ENCODE measurements around the gene SNRNP27. TPM values are rescaled to one million over a fixed set of nuclear protein-coding genes. Genes with fewer than 3 reads are reported as not detected.

Gene SNRNP27
- total and polyA plus RNA-seq, 2 of the 8 experiments (the other 6 are each of a cell fraction or from before 2014, with no cell fraction given), result 11.1 to 40.5 TPM

DNA sequence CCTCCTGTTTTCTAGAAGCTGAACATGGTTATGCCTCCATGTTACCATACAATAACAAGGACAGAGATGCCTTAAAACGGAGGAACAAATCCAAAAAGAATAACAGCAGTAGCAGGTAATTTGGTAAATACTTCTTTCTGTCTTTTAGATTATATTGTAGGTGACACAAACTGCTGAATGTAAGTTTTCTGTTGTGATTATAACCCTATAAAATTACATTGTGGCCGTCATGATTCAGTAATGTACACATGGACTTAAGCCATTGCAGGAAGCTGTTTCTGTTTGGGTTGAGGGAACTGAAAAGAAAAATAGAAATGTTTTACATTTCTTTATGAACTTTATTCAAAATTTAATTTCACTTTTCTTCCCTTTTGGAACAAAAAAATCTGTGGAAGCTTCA is 22.4 kb downstream of the SNRNP27 start:
- Histone ChIP-seq H2BK15ac (ENCODE audit: low read length) (no peak overlapping the region), H2BK5ac (ENCODE audit: low read depth, low read length) (no peak overlapping the region), H3K14ac (ENCODE audit: insufficient read length) (no peak overlapping the region), H2AK5ac (ENCODE audit: low read depth, low read length) (no peak overlapping the region), H2BK20ac (ENCODE audit: low read length) (no peak overlapping the region), H3K4me2 (ENCODE audit: insufficient read depth in 1 of 2, low read depth in 2 of 2, low read length in 2 of 2) (peak overlapping the region; percentile 74 to 79; a peak in 2 of 4 replicates), H2BK120ac (replicated peaks; ENCODE audit: low read depth, low read length) (no peak overlapping the region), H3K36me3 (ENCODE audit: control insufficient read depth in 2 of 4, insufficient read depth in 4 of 4, low read length in 3 of 4) (no peaks in the 10 kb centered on the region; a peak in 1 of 8 replicates), H3K79me1 (ENCODE audit: low read depth, low read length) (no peaks in the 10 kb centered on the region), H2BK12ac (ENCODE audit: low read depth, low read length) (no peak overlapping the region), H4K20me1 (replicated peaks in 1 of 2; ENCODE audit: control insufficient read depth in 1 of 2, insufficient read depth in 2 of 2, low read length in 2 of 2) (peaks cover 0 to 2% of the 10 kb centered on the region in 2 experiments), H2AFZ (ENCODE audit: low read length) (no peak overlapping the region), H3K9ac (replicated peaks in 1 of 4; ENCODE audit: extremely low read depth in 1 of 4, low read depth in 3 of 4, low read length in 3 of 4) (no peak overlapping the region), H3K23ac (ENCODE audit: insufficient read length) (no peak overlapping the region), H4K91ac (replicated peaks; ENCODE audit: insufficient read length, low read length) (no peak overlapping the region), H3K27ac (ENCODE audit: low read depth, low read length) (no peak overlapping the region), H3K9me3 (ENCODE audit: insufficient read depth in 2 of 2, low read depth in 1 of 2, low read length in 1 of 2) (no peaks in the 10 kb centered on the region), H3K18ac (ENCODE audit: extremely low read depth, low read length) (no peak overlapping the region), H3K56ac (replicated peaks; ENCODE audit: insufficient read length, low read depth, low read length) (no peak overlapping the region), H4K5ac (ENCODE audit: insufficient read length, low read depth, low read length) (no peak overlapping the region), H3K79me2 (ENCODE audit: control insufficient read depth in 1 of 2, insufficient read depth in 2 of 2, low read length in 2 of 2) (no peaks in the 10 kb centered on the region), H4K8ac (ENCODE audit: extremely low read depth, insufficient read depth, low read length) (no peak overlapping the region), H3K23me2 (ENCODE audit: low read depth, low read length) (peaks cover 4% of the 10 kb centered on the region; the same call in 1 of the 2 replicates), H3K4me1 (replicated peaks in 1 of 4; ENCODE audit: control insufficient read depth in 3 of 4, insufficient read depth in 4 of 4, low read length in 3 of 4) (no peaks in the 10 kb centered on the region), H3K27me3 (replicated peaks in 1 of 4; ENCODE audit: control insufficient read depth in 3 of 4, extremely low read depth in 1 of 4, insufficient read depth in 3 of 4, low read length in 3 of 4) (no peaks in the 10 kb centered on the region), H3K4ac (replicated peaks; ENCODE audit: insufficient read length, low read depth, low read length) (no peak overlapping the region), H3K4me3 (ENCODE audit: extremely low read depth in 1 of 4, insufficient read depth in 2 of 4, low read depth in 3 of 4, low read length in 4 of 4) (peak overlapping the region in 2 of 4 experiments; percentile 41 to 88; a peak in 2 of 8 replicates)
- ChIA-PET CTCF (ENCODE audit: partially characterized antibody) (interaction anchor here (1.0 to 1.6 kb wide), 4 partner anchors 141 to 157 kb away, joined by 3 to 4 read pairs (median 3); no protein-coding TSS in a partner anchor), POLR2A (ENCODE audit: partially characterized antibody) (interaction anchor here (0.5 to 11.6 kb wide), 7 partner anchors 21 to 270 kb away, joined by 3 to 180 read pairs (median 3); partner anchors contain the start of gene PCBP1)
- no peak for TF ChIP-seq RFX5 (IDR thresholded peaks at IDR 0.05; ENCODE audit: borderline replicate concordance, low read depth, low read length)
- no peak for TF ChIP-seq CHD1 (IDR thresholded peaks at IDR 0.05; ENCODE audit: low read depth, low read length)
- TF ChIP-seq CEBPB (IDR thresholded peaks at IDR 0.05; ENCODE audit: low read depth, low read length), result no peak
- TF ChIP-seq POU5F1 (IDR thresholded peaks at IDR 0.05; ENCODE audit: low read depth, low read length), result no peak
- TF ChIP-seq BRCA1 (IDR thresholded peaks at IDR 0.05; ENCODE audit: low read depth, low read length), result no peak
- FAIRE-seq, result no peak
- DNase-seq (ENCODE audit: low read depth in 1 of 2, low spot score in 2 of 2), result no peak
- 84% methylated on average over 2 of the region's 2 CpGs; no CpG with 5 or more reads in 1 of the 2 experiments for WGBS, 2 experiments (ENCODE audit: extremely low coverage in 1 of 2, insufficient coverage in 1 of 2, insufficient read length in 1 of 2, insufficient replicate concordance in 2 of 2, low coverage in 1 of 2, low lambda C conversion rate in 2 of 2, missing lambda C conversion rate in 1 of 2)

Data from H1 (cell line).